ELR (cell line): ENCODE results near the gene IRGQ.
"Not testable (repeated sequence)": the region's sequence is repeated elsewhere in the genome, so short reads cannot be mapped to it uniquely, and the experiment has no call there.

Source experiments
- DNase-seq: peaks from one replicate; pipeline ENCODE4 v3.0.0-alpha.2; 2015; ENCODE audit warnings: low read depth

IRGQ gene

GRCh38 chr19:43595999-43596841, at the start of gene IRGQ, which contains the start of gene ZNF576:
IRGQ (minus strand) TSS chr19:43596134; CDS start chr19:43595338, 796 bp downstream.
ZNF576 (plus strand) TSS chr19:43596595; CDS start chr19:43597109, 514 bp downstream.
- DNase-seq, result peak; percentile 99

- DNase-seq, result no peak
Measured at GRCh38 chr19:43644181-43644580, 48.2 kb upstream of the IRGQ start.

- no peak for DNase-seq
Measured at GRCh38 chr19:43643326-43643725, 47.4 kb upstream of the IRGQ start.

- no peak for DNase-seq
Measured at GRCh38 chr19:43642531-43642930, 46.6 kb upstream of the IRGQ start.

- no peak for DNase-seq
Measured at GRCh38 chr19:43641333-43641732, 45.4 kb upstream of the IRGQ start.

- no peak for DNase-seq
Measured at GRCh38 chr19:43640424-43640757, 44.5 kb upstream of the IRGQ start.

- DNase-seq, result peak; percentile 28
Measured at GRCh38 chr19:43639519-43640423, 43.8 kb upstream of the IRGQ start, which contains the start of gene CADM4. CADM4 (minus strand) TSS chr19:43639850; CDS start chr19:43639790, 60 bp downstream.

- no peak for DNase-seq
Measured at GRCh38 chr19:43638995-43639518, 43.1 kb upstream of the IRGQ start.

- no peak for DNase-seq
Measured at GRCh38 chr19:43638214-43638994, 42.5 kb upstream of the IRGQ start.

- DNase-seq, result peak; percentile 45
Measured at GRCh38 chr19:43636121-43636683, 40.3 kb upstream of the IRGQ start.

GRCh38 chr19:43635561-43635940, 39.6 kb upstream of the IRGQ start:
- not testable (repeated sequence) for DNase-seq

GRCh38 chr19:43634872-43635560, 39.1 kb upstream of the IRGQ start:
- DNase-seq, result no peak

- DNase-seq, result no peak
Measured at GRCh38 chr19:43634506-43634871, 38.6 kb upstream of the IRGQ start.

- no peak for DNase-seq
Measured at GRCh38 chr19:43634068-43634467, 38.1 kb upstream of the IRGQ start.

- DNase-seq, result no peak
Measured at GRCh38 chr19:43633520-43633919, 37.6 kb upstream of the IRGQ start.

- no peak for DNase-seq
Measured at GRCh38 chr19:43631491-43631890, 35.6 kb upstream of the IRGQ start.

- DNase-seq, result no peak
Measured at GRCh38 chr19:43628646-43629326, 32.9 kb upstream of the IRGQ start.

- DNase-seq, result no peak
Measured at GRCh38 chr19:43626838-43627237, 30.9 kb upstream of the IRGQ start.

GRCh38 chr19:43625918-43626579, 30.1 kb upstream of the IRGQ start:
- peak; percentile 18 for DNase-seq

GRCh38 chr19:43624933-43625332, 29.0 kb upstream of the IRGQ start:
- no peak for DNase-seq
